Measurements from ENCODE around the gene PTCD1.

PTCD1 gene

DNA sequence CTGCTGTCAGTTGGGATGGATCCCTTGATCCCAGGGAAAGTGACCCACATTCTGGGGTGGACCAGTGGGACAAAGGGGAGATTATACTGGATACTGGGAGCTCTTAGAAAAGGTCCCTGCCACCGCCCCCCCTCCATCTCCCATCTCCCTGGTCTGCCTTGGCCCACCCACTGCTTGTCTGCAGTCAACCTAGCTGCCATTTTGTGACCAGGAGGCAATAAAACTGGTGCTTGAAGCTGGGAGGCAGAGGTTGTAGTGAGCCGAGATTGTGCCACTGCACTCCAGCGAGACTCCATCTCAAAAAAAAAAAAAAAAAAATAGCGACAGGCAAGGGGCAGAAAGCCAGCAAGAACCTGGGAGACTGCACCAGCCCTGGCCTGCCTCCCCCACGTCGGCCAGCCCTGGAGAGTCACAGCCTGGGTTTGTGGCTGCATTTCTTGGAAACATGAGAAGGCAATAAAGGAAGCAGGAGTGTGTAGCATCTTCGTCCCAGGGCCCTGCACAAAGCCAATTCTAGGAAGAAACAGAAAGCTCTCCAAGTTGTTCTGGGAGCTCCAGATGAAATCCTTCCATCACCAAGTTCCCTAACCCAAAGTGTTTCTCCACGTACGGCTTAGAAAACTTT is 68.7 kb downstream of the PTCD1 start:
- DNase-seq (ENCODE audit: low read depth in 2 of 2): no peak

- no peak for DNase-seq (ENCODE audit: low read depth in 2 of 2)
Observed at GRCh38 chr7:99368750-99369389, 69.7 kb downstream of the PTCD1 start.

Measured in stimulated activated CD4-positive, alpha-beta T cell treated with anti-CD3 and anti-CD28 coated beads, Interleukin-12 subunit alpha, Interleukin-12 subunit beta, amount 100 ng/mL, for 24 hours (primary cell).